Neural progenitor cell (in vitro differentiated cells): ENCODE measurements around the gene SNX8.

Source experiments
- EZH2phosphoT487 ChIP-seq: fragments of 200-600 bp; sonication (generic); IDR thresholded peaks from 2 replicates; pipeline ENCODE4 v1.6.1; 2017; ENCODE audit warnings: antibody characterized with exemption
- TF ChIP-seq, protein P1 (sequence below): fragments of 200-600 bp; sonication (generic); IDR thresholded peaks from 2 replicates; pipeline ENCODE4 v1.5.1; 2017; ENCODE audit warnings: antibody characterized with exemption, mild to moderate bottlenecking

DNA sequence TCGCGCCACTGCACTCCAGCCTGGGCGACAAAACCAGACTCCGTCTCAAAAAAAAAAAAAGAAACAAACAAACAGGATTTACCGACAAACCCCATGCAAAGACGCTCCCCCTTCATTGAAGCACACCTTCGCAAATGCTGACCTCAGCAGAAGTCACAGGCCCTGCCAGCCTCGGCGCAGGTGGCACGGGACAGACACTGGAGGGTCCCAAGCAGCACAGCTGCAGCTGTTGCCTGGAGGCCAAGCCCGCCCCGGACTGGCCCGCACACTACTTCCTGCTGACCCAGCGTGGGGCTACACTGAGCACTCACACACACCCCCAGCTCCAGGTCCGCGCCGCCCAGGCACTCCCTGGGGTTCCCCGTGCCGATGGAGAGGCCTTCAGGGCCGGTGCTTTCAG, 31.2 kb downstream of the SNX8 start:
- TF ChIP-seq, protein P1, sequence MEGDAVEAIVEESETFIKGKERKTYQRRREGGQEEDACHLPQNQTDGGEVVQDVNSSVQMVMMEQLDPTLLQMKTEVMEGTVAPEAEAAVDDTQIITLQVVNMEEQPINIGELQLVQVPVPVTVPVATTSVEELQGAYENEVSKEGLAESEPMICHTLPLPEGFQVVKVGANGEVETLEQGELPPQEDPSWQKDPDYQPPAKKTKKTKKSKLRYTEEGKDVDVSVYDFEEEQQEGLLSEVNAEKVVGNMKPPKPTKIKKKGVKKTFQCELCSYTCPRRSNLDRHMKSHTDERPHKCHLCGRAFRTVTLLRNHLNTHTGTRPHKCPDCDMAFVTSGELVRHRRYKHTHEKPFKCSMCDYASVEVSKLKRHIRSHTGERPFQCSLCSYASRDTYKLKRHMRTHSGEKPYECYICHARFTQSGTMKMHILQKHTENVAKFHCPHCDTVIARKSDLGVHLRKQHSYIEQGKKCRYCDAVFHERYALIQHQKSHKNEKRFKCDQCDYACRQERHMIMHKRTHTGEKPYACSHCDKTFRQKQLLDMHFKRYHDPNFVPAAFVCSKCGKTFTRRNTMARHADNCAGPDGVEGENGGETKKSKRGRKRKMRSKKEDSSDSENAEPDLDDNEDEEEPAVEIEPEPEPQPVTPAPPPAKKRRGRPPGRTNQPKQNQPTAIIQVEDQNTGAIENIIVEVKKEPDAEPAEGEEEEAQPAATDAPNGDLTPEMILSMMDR, result no peak
- TF ChIP-seq EZH2phosphoT487, result no peak
